GM12874 (cell line): Measurements from ENCODE around the gene OR5K3.

Source experiments
- CTCF ChIP-seq: IDR thresholded peaks from 2 replicates; pipeline ENCODE4 v1.5.1; 2011; ENCODE audit warnings: low read depth, mild to moderate bottlenecking, control low read depth, low read length, moderate library complexity; ENCODE audit not compliant: insufficient read depth

The OR5K3 gene

GRCh38 chr3:98388147-98388546 is 2.3 kb upstream of the OR5K3 start:
- no peak for TF ChIP-seq CTCF

- no peak for TF ChIP-seq CTCF
These were observed 4.6 kb downstream of the OR5K3 start for GRCh38 chr3:98395101-98395500.

GRCh38 chr3:98398513-98398912 is 8.0 kb downstream of the OR5K3 start:
- TF ChIP-seq CTCF, result no peak

GRCh38 chr3:98402507-98402906 is 12.0 kb downstream of the OR5K3 start:
- TF ChIP-seq CTCF, result no peak

GRCh38 chr3:98404010-98404409 is 13.5 kb downstream of the OR5K3 start:
- TF ChIP-seq CTCF, result no peak

- no peak for TF ChIP-seq CTCF
These were observed 15.6 kb downstream of the OR5K3 start for GRCh38 chr3:98406034-98406433.

- no peak for TF ChIP-seq CTCF
These were observed 42.1 kb downstream of the OR5K3 start for GRCh38 chr3:98432575-98432974.

- no peak for TF ChIP-seq CTCF
These were observed 43.3 kb downstream of the OR5K3 start for GRCh38 chr3:98433764-98434163.
